Lung (tissue), 12 donors: ENCODE results near the gene B3GALNT2. TPM values are rescaled to one million over a fixed set of nuclear protein-coding genes. Genes with fewer than 3 reads are reported as not detected.

Experiments
- ATAC-seq: fragments of 200-7000 bp; cut with Tn5 transposase; one replicate; pipeline ENCODE4 v1.9.1; 2020; ENCODE audit warnings: moderate number of reproducible peaks; ENCODE audit not compliant: insufficient read depth, low FRiP score
- DNase-seq, 3 donors: peaks; one replicate each; pipeline ENCODE4 v3.0.0-alpha.2; 2013 to 2017
- H3K27ac ChIP-seq, 2 donors: one replicate each; pipeline ENCODE4 v1.5.1; 2013; ENCODE audit warnings: mild to moderate bottlenecking in 2 of 2, moderate library complexity in 2 of 2, control low read depth in 1 of 2, inconsistent platforms in 1 of 2, low read depth in 1 of 2, low read length in 1 of 2
- H3K27me3 ChIP-seq, 3 donors: one replicate each; pipeline ENCODE4 v1.5.1; 2013; ENCODE audit warnings: low read length in 2 of 3; ENCODE audit not compliant: control insufficient read depth in 3 of 3, insufficient read depth in 3 of 3
- H3K36me3 ChIP-seq, 4 donors: one replicate each; pipeline ENCODE4 v1.5.1; 2013; ENCODE audit warnings: low read length in 4 of 4, mild to moderate bottlenecking in 1 of 4, moderate library complexity in 1 of 4; ENCODE audit not compliant: control insufficient read depth in 4 of 4, insufficient read depth in 4 of 4
- H3K4me1 ChIP-seq, 5 donors: one replicate each; pipeline ENCODE4 v1.5.1; 2013; ENCODE audit warnings: low read length in 5 of 5, mild to moderate bottlenecking in 2 of 5, moderate library complexity in 1 of 5; ENCODE audit not compliant: control insufficient read depth in 5 of 5, insufficient read depth in 5 of 5
- H3K4me3 ChIP-seq: one replicate; pipeline ENCODE4 v1.5.1; 2013; ENCODE audit warnings: mild to moderate bottlenecking, control low read depth, moderate library complexity
- H3K9ac ChIP-seq, 2 donors: one replicate each; pipeline ENCODE4 v1.5.1; 2013; ENCODE audit warnings: low read length in 2 of 2, control low read depth in 1 of 2; ENCODE audit not compliant: insufficient read depth in 1 of 2
- H3K9me3 ChIP-seq, 4 donors: one replicate each; pipeline ENCODE4 v1.5.1; 2013; ENCODE audit warnings: low read length in 3 of 4, mild to moderate bottlenecking in 1 of 4, moderate library complexity in 1 of 4; ENCODE audit not compliant: control insufficient read depth in 4 of 4, insufficient read depth in 3 of 4
- CTCF ChIP-seq: IDR thresholded peaks from 2 replicates; pipeline ENCODE4 v1.5.1; 2012; ENCODE audit warnings: mild to moderate bottlenecking; ENCODE audit errors: control extremely low read depth, extremely low read depth
- WGBS, 2 donors: extraction: QIAGEN DNeasy Blood & Tissue Kit; methylation state at CpG; one replicate each; pipeline ENCODE4 v1.1.7; 2013; 5-methylcytosine and 5-hydroxymethylcytosine counted together
- polyA plus RNA-seq, 2 donors: library from polyadenylated mRNA; stranded (reverse); fragments of 200-250 nt; gene quantifications; one replicate each; pipeline ENCODE4 v1.2.1, GENCODE V29; 2013
- total RNA-seq, 2 donors: library from RNA; depleted of rRNA in 1 of 2; stranded (reverse); fragments of >200 nt in 1 of 2; gene quantifications; one replicate each; pipeline ENCODE4 v1.2.1, GENCODE V29; 2014 to 2021
- donor health status: control.
- donor health status: control.
- donor health status: Bipolar disorder and iron deficiency.
- donor health status: healthy.
- donor health status: DM: yes; HTN: yes; CAD: no.

Gene B3GALNT2
- total and polyA plus RNA-seq, 4 donors = 2.3 to 30.8 (median 11.3) TPM

GRCh38 chr1:235502601-235503402 lies 1.4 kb downstream of the B3GALNT2 start:
- no peak for TF ChIP-seq CTCF
- Histone ChIP-seq H3K9ac (peak overlapping the region; percentile 90 to 93), H3K27me3 (no peaks in the 10 kb centered on the region), H3K4me3 (no peak overlapping the region), H3K27ac (peak overlapping the region in 1 of 2 donors; percentile 94), H3K36me3 (no peaks in the 10 kb centered on the region), H3K9me3 (no peaks in the 10 kb centered on the region), H3K4me1 (peaks cover 0 to 10% (median 8%) of the 10 kb centered on the region in 5 donors)
- 30 to 32% methylated on average over 5 of the region's 5 CpGs for WGBS, 2 donors
- ATAC-seq (no peak), DNase-seq (peak in 2 of 3 donors; percentile 61 to 76)

- no peak overlapping the region for H3K4me3 ChIP-seq
- no peak for ATAC-seq
- H3K9me3 ChIP-seq = no peaks in the 10 kb centered on the region
- H3K27ac ChIP-seq = no peak overlapping the region
- no peaks in the 10 kb centered on the region for H3K27me3 ChIP-seq
- no peak for TF ChIP-seq CTCF
- DNase-seq = no peak
- 82 to 84% methylated on average over 5 of the region's 5 CpGs for WGBS, 2 donors
- H3K36me3 ChIP-seq = no peaks in the 10 kb centered on the region
- no peak overlapping the region for H3K9ac ChIP-seq
- peaks cover 0 to 10% (median 8%) of the 10 kb centered on the region in 5 donors for H3K4me1 ChIP-seq
These were observed 3.2 kb downstream of the B3GALNT2 start for GRCh38 chr1:235500971-235501540.

GRCh38 chr1:235495551-235495950 lies 8.7 kb downstream of the B3GALNT2 start:
- ATAC-seq = no peak
- WGBS, 2 donors = 78 to 95% methylated on average over 2 of the region's 2 CpGs
- TF ChIP-seq CTCF = no peak

More at GRCh38 chr1:235495551-235495950, 8.7 kb downstream of the B3GALNT2 start:
- Histone ChIP-seq H3K36me3 (peaks cover 6 to 16% (median 11%) of the 10 kb centered on the region in 4 donors), H3K9me3 (no peaks in the 10 kb centered on the region), H3K4me3 (no peak overlapping the region), H3K27ac (no peak overlapping the region), H3K27me3 (no peaks in the 10 kb centered on the region), H3K9ac (no peak overlapping the region), H3K4me1 (no peaks in the 10 kb centered on the region)
- no peak for DNase-seq
